ENCODE results near the gene ALG14.

- 0 out of 2 replicates have a peak, but pooled peaks have one; percentile 14 for TF ChIP-seq POLR2AphosphoS5 (IDR thresholded peaks at IDR 0.05; ENCODE audit: low read depth, low read length)
- no peak; the same call in 1 of the 2 replicates for TF ChIP-seq POLR2A (IDR thresholded peaks at IDR 0.05; ENCODE audit: low read depth, low read length)
Measured at GRCh38 chr1:95072532-95073419, at the start of gene ALG14.

Data from GM12891 (cell line).